Activated T-helper 1 cell treated with anti-CD3 and anti-CD28 coated beads, Interleukin-12 subunit alpha, Interleukin-12 subunit beta, Interleukin-2, Interleukin-4 antibody, amounts not matched to agents 30 ng/mL and 10 ng/mL and 1 ng/mL, durations not matched to agents 14 hours and 24 hours and 36 hours (primary cell): ENCODE data around the gene SLITRK1. TPM values are rescaled to one million over a fixed set of nuclear protein-coding genes. Genes with fewer than 3 reads are reported as not detected.
A peak's percentile ranks its signal among the peaks of the same experiment; 100 is the strongest.

Experiments used
- DNase-seq: peaks from one replicate; pipeline ENCODE4 v3.0.0; 2021; ENCODE audit warnings: low spot score
- H3K27ac Mint-ChIP-seq: one replicate; pipeline ENCODE4 v1.8.0; 2021; ENCODE audit warnings: mild to moderate bottlenecking, mixed read lengths
- H3K27me3 Mint-ChIP-seq: one replicate; pipeline ENCODE4 v1.8.0; 2022; ENCODE audit warnings: mild to moderate bottlenecking, moderate library complexity, mixed read lengths; ENCODE audit not compliant: insufficient read depth
- H3K36me3 Mint-ChIP-seq: one replicate; pipeline ENCODE4 v1.8.0; 2021; ENCODE audit warnings: low read depth, mixed read lengths
- H3K4me1 Mint-ChIP-seq: one replicate; pipeline ENCODE4 v1.8.0; 2021; ENCODE audit warnings: low read depth, mixed read lengths
- H3K4me3 Mint-ChIP-seq: one replicate; pipeline ENCODE4 v1.8.0; 2021; ENCODE audit warnings: mild to moderate bottlenecking, moderate library complexity, mixed read lengths
- H3K9me3 Mint-ChIP-seq: one replicate; pipeline ENCODE4 v1.8.0; 2021; ENCODE audit warnings: mixed read lengths
- intact Hi-C: fragments of 100-400 bp; cut with micrococcal nuclease; formaldehyde crosslinking; loops from one replicate; pipeline ENCODE4 v1.15.1; 2024
- total RNA-seq: library from RNA; stranded (reverse); gene quantifications from 2 replicates; pipeline ENCODE4 v1.2.3, GENCODE V29; 2022

The SLITRK1 gene
- total RNA-seq, 1 donor from 2014 or later = not detected

DNA sequence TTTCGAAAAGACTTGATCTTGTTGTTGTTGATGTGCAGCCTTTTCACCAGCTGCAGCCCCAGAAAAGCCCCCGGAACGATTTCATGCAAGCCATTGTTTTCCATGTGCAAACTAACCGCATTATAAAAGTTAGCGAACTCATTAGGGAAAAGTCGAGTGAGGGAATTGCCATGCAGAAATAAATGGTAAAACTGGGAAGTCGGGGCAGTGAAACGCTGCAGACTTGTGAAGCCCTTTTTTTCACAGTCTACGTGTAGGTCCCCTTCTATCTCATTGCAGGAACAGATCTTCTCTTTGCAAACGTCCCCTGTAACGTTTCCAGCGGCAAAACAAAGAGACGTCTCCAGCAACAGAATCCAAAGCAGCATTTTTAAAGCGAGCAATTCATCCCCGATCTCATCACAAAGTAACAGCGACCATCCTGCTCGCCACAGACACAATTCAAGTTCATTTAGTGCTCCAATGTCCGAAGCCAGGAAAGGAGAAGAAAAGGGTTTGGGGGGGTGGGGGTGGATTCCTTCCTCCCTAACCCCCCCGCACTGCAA lies 1.1 kb downstream of the SLITRK1 start:
- peaks cover 44% of the 10 kb centered on the region for H3K27me3 Mint-ChIP-seq
- peaks cover 12% of the 10 kb centered on the region for H3K9me3 Mint-ChIP-seq

DNA sequence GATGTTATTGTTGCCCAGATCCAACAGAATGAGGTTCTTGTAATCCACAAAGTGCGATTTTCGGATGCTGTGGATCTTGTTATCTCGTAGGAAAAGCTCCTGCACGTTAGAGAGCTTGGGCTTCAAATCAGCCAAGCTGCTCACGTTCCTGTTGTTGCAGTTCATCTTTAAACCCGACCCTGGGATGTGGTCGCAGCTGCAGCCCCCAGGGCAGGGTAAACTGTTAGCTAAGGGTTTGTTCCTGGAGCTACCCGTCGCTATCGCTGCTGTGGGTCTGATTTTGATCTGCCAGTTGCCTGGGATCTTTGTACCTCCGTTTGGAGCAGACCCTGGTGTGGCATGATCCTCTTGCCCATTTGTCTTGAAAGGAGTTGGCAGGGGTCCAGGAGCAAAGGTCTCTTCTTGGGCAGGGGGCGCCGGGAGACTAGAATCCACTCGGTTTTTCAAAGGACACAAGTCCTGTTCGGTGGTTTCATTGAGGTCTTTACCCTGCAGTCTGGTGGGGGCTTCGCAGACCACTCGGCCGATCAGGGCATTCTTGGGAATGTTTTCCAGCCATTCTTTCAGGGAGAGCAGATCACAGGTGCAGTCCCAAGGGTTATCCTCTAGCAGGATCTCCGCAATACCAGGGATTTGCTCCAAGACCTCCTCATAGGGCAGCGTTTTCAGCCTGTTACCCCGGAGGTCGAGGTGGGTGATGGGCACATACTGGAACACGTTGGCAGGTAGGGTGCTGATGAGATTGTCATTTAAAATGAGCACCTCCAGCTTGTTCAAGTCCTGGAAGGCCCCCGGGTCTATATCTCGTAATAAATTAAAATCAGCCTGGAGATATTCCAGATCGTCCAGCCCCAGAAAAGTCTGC lies 1.8 kb downstream of the SLITRK1 start:
- DNase-seq = no peak
- H3K36me3 Mint-ChIP-seq = no peaks in the 10 kb centered on the region
- peaks cover 19% of the 10 kb centered on the region for H3K4me1 Mint-ChIP-seq
- peaks cover 12% of the 10 kb centered on the region for H3K9me3 Mint-ChIP-seq
- no peak overlapping the region for H3K27ac Mint-ChIP-seq
- peaks cover 44% of the 10 kb centered on the region for H3K27me3 Mint-ChIP-seq
- intact Hi-C loops = no loop called here
- H3K4me3 Mint-ChIP-seq = no peak overlapping the region

More for the DNA sequence above, 1.1 kb downstream of the SLITRK1 start:
- no peak overlapping the region for H3K27ac Mint-ChIP-seq
- intact Hi-C loops = no loop called here
- no peak overlapping the region for H3K4me3 Mint-ChIP-seq
- DNase-seq = no peak
- no peaks in the 10 kb centered on the region for H3K36me3 Mint-ChIP-seq
- peaks cover 19% of the 10 kb centered on the region for H3K4me1 Mint-ChIP-seq

DNA sequence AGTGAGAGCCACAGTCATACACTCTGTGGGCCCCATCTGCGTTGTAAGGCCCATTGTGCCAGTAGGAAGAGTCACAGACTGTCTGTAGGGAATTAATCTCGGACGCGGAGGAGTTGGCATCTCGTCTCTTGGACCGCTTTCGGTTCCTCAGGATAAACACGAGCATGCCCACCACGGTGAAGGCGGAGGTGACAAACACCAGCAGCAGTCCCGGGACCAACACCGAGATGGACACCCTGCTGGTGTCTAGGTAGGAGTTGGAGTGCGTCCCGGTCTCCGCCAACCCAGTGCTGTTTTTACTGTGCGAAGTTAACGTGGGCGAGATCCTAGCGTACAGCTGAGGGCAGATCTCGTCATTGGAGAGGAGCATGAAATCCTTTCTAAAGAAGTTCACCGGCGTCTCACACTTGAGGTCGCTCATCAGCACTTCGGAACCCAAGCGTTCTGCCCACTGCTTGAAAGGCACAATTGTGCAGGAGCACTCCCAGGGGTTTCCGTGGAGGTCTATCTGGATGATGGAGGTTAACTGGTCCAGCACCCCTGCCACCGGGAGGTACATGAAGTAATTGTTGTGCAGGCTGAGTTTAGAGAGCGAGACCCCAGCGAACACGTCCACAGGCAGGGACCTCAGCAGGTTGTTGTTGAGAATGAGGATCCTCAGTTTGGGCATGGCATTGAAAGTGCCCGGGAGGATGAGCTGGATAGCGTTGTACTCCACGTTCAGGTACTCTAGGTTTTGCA lies 2.7 kb downstream of the SLITRK1 start:
- intact Hi-C loops = loop anchor here (5.0 kb wide), 1 partner anchor 258 kb away; no protein-coding TSS in a partner anchor
- H3K36me3 Mint-ChIP-seq = no peaks in the 10 kb centered on the region
- peaks cover 44% of the 10 kb centered on the region for H3K27me3 Mint-ChIP-seq
- peaks cover 19% of the 10 kb centered on the region for H3K4me1 Mint-ChIP-seq
- no peak overlapping the region for H3K4me3 Mint-ChIP-seq
- DNase-seq = no peak
- H3K9me3 Mint-ChIP-seq = peaks cover 12% of the 10 kb centered on the region
- peak overlapping the region; percentile 44 for H3K27ac Mint-ChIP-seq

DNA sequence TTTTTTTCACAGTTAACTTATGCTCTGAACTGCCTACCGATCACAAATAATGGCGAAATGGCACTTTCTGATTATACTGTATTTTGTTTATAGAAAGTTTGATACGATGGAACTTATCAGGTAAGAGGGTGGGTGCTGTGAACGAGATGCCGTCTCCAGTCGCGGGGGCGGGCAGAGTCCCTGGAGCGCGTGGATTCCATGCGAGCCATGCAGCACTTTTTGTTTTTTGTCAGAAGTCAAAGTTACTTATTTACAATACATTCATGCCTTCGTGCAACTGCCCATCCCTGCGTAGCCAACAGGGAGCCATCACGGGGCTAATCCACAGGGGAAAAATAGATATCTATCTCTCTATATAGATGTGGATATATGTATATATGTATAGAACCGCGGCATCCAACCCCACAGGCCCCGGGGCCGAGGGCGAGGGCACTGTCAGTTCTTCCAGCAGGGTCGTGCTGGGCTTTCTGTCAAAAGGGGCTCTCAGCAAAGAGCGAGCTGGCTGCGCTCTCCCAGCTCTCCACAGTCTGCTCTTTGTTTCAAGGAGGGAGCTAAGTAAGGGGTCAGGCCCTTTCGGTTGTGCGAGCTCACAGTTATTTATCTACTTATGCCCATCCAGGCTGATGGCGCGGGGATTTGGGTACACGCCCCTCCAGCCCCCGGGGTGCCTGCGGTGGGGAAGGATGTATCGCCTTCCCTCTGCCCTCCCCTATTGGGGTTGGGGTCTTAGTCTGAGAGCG lies 3.4 kb downstream of the SLITRK1 start:
- intact Hi-C loops = loop anchor here (5.0 kb wide), 1 partner anchor 258 kb away; no protein-coding TSS in a partner anchor
- DNase-seq = no peak
- Mint-ChIP-seq H3K4me3 (no peak overlapping the region), H3K27me3 (peaks cover 44% of the 10 kb centered on the region), H3K27ac (peak overlapping the region; percentile 9), H3K9me3 (peaks cover 12% of the 10 kb centered on the region), H3K4me1 (peaks cover 19% of the 10 kb centered on the region), H3K36me3 (no peaks in the 10 kb centered on the region)

GRCh38 chr13:83877651-83878355 lies 4.5 kb downstream of the SLITRK1 start:
- peaks cover 19% of the 10 kb centered on the region for H3K4me1 Mint-ChIP-seq
- H3K27me3 Mint-ChIP-seq = peaks cover 38% of the 10 kb centered on the region
- no peak for DNase-seq
- H3K27ac Mint-ChIP-seq = no peak overlapping the region
- H3K4me3 Mint-ChIP-seq = no peak overlapping the region
- H3K9me3 Mint-ChIP-seq = peaks cover 11% of the 10 kb centered on the region
- no peaks in the 10 kb centered on the region for H3K36me3 Mint-ChIP-seq
- intact Hi-C loops = loop anchor here (5.0 kb wide), 1 partner anchor 259 kb away; no protein-coding TSS in a partner anchor

DNA sequence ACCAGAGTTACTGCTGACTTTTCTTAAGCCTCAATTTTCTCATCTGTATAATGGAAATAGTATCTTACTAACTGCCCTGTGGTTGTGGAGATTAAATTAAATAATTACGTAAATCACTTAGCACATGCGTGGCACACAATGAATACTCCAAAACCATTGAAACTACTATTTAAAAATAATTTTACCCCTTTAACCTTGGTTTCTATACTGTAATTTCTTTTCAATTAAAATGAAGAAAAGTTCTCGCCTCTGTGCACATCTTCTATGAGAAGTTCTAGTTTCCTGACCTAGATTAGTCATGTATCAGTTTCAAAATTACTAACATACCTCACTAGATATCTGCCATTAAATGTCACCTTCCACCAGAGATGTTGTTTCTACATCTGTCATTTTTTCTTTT lies 5.7 kb downstream of the SLITRK1 start:
- Mint-ChIP-seq H3K36me3 (no peaks in the 10 kb centered on the region), H3K27ac (no peak overlapping the region), H3K4me3 (no peak overlapping the region), H3K9me3 (peaks cover 7% of the 10 kb centered on the region), H3K4me1 (peaks cover 19% of the 10 kb centered on the region), H3K27me3 (peaks cover 29% of the 10 kb centered on the region)
- intact Hi-C loops = loop anchor here (5.0 kb wide), 1 partner anchor 261 kb away; no protein-coding TSS in a partner anchor
- DNase-seq = no peak

DNA sequence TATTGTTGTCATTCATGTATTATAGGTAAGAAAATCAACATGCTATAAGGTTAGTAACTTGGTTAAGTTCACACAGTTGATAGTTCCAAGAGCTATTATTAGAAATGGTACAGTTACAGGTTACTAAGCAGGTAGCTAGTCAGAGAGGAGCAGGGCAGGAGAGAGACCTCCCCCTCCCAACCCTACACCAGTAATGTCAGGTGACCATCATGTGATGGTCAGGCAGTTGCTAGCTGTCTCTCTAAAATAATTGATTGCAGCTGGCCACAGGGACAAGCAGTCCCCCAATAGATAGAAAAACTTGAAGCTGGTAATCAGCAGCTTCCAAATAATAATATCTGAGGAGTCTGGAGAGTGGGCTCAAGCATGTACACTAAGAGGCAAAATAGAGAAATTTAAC lies 14.6 kb downstream of the SLITRK1 start:
- DNase-seq = no peak
- H3K27me3 Mint-ChIP-seq = no peaks in the 10 kb centered on the region
- no peak overlapping the region for H3K4me3 Mint-ChIP-seq
- no peaks in the 10 kb centered on the region for H3K36me3 Mint-ChIP-seq
- H3K4me1 Mint-ChIP-seq = no peaks in the 10 kb centered on the region
- intact Hi-C loops = no loop called here
- H3K9me3 Mint-ChIP-seq = peaks cover 5% of the 10 kb centered on the region
- H3K27ac Mint-ChIP-seq = no peak overlapping the region

- intact Hi-C loops = no loop called here
- no peak overlapping the region for H3K27ac Mint-ChIP-seq
- H3K4me3 Mint-ChIP-seq = no peak overlapping the region
- no peaks in the 10 kb centered on the region for H3K4me1 Mint-ChIP-seq
- H3K36me3 Mint-ChIP-seq = no peaks in the 10 kb centered on the region
- no peaks in the 10 kb centered on the region for H3K9me3 Mint-ChIP-seq
- H3K27me3 Mint-ChIP-seq = no peaks in the 10 kb centered on the region
- DNase-seq = no peak
These were observed 16.8 kb downstream of the SLITRK1 start for GRCh38 chr13:83865161-83866137.

GRCh38 chr13:83853771-83854170 lies 28.5 kb downstream of the SLITRK1 start:
- no peak overlapping the region for H3K4me3 Mint-ChIP-seq
- H3K4me1 Mint-ChIP-seq = no peaks in the 10 kb centered on the region
- H3K36me3 Mint-ChIP-seq = no peaks in the 10 kb centered on the region
- no peak for DNase-seq
- H3K27me3 Mint-ChIP-seq = no peaks in the 10 kb centered on the region
- intact Hi-C loops = no loop called here
- no peak overlapping the region for H3K27ac Mint-ChIP-seq
- no peaks in the 10 kb centered on the region for H3K9me3 Mint-ChIP-seq

DNA sequence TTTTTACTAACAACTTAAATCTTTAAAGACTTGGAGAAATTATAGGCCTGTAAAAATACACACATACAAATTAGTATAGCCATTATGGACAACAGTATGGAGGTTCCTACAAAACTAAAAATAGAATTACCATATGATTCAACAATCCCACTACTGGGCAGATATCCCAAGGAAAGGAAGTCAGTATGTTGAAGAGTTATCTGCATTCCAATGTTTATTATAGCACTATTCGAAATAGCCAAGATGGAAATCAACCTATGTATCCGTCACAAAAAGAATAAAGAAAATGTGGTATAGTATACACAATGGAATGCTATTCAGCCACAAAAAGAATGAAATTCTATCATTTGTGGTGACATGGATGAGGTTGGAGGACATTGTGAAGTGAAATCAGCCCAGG lies 37.2 kb downstream of the SLITRK1 start:
- intact Hi-C loops = no loop called here
- Mint-ChIP-seq H3K27me3 (no peaks in the 10 kb centered on the region), H3K9me3 (peaks cover 5% of the 10 kb centered on the region), H3K4me1 (no peaks in the 10 kb centered on the region), H3K36me3 (no peaks in the 10 kb centered on the region), H3K4me3 (no peak overlapping the region), H3K27ac (no peak overlapping the region)
- no peak for DNase-seq

GRCh38 chr13:83839146-83839545 lies 43.1 kb downstream of the SLITRK1 start:
- DNase-seq = no peak
- Mint-ChIP-seq H3K27ac (no peak overlapping the region), H3K4me1 (no peaks in the 10 kb centered on the region), H3K36me3 (no peaks in the 10 kb centered on the region), H3K9me3 (peaks cover 4% of the 10 kb centered on the region), H3K4me3 (no peak overlapping the region), H3K27me3 (no peaks in the 10 kb centered on the region)
- intact Hi-C loops = no loop called here
